Measurements from ENCODE around the gene ALDOA. TPM values are rescaled to one million over a fixed set of nuclear protein-coding genes. Genes with fewer than 3 reads are reported as not detected.

Gene ALDOA
- total RNA-seq, 4 donors from 2014 or later: 175 to 905 (median 489) TPM

DNA sequence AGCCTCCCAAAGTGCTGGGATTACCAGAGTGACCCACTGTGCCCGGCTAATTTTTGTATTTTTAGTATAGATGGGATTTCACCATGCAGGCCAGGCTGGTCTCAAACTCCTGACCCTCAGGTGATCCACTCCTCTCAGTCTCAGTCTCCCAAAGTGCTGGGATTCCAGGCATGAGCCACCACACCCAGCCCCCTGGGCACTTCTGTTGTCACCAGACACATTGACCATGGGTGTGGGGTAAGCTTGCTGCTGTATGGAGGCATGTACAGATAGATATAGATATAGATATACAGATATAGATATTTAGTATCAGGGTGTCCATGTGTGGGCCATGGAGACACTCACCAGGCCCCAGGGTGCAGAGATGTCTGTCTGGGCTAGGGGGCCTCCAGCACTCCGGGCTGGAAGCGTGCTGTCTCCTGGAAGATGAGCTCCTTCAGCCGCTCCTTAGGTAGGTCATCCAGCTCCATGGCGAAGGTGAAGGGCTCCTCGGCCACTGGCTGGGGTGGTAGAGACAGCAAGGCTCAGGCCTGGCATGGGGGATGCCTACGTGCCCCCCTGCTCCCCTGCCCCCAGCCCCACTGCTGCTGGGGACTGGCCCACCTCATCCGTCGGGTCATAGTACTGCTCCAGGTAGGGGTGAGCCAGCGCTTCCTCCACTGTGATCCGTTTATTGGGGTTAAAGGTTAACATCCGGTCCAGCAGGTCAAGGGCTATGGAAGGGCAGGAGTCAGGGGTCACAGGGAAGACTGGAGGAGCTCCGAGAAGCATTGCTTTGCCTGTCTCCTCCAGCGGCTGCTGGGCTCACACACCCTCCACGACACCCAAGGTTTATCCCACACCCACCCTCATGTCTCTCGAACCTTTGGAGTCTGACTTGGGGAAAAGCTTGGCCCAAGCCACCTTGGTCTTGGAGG, 51.0 kb downstream of the ALDOA start:
- Histone ChIP-seq H3K4me1 (no peaks in the 10 kb centered on the region), H3K27me3 (no peaks in the 10 kb centered on the region), H3K4me3 (no peak overlapping the region), H3K27ac (no peak overlapping the region), H3K36me3 (no peaks in the 10 kb centered on the region), H3K9me3 (no peaks in the 10 kb centered on the region)
- TF ChIP-seq POLR2A (IDR thresholded peaks at IDR 0.05): no peak
- TF ChIP-seq, protein P1, sequence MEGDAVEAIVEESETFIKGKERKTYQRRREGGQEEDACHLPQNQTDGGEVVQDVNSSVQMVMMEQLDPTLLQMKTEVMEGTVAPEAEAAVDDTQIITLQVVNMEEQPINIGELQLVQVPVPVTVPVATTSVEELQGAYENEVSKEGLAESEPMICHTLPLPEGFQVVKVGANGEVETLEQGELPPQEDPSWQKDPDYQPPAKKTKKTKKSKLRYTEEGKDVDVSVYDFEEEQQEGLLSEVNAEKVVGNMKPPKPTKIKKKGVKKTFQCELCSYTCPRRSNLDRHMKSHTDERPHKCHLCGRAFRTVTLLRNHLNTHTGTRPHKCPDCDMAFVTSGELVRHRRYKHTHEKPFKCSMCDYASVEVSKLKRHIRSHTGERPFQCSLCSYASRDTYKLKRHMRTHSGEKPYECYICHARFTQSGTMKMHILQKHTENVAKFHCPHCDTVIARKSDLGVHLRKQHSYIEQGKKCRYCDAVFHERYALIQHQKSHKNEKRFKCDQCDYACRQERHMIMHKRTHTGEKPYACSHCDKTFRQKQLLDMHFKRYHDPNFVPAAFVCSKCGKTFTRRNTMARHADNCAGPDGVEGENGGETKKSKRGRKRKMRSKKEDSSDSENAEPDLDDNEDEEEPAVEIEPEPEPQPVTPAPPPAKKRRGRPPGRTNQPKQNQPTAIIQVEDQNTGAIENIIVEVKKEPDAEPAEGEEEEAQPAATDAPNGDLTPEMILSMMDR (IDR thresholded peaks at IDR 0.05): no peak
- intact Hi-C loops (cut with DNase I; ENCODE audit: low total_unique reads): no loop called here
- DNase-seq: no peak

DNA sequence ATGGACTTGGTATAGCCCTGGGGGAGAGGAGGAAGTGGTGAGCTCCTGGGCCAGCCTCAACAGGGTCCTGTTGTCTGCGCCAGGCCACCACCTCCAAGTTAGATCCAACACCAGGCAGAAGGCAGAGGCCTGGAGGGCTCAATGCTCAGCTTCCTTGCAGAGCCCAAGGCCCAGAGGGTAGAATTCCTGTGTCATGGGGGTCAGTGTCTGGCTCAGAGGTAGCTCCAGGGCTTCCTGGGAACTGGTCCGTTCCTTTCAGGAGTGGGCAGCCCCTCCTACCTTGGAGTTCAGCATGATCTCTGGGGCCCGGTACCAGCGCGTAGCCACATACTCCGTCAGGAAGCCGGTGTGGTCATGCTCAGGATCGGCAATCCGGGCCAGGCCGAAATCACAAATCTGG, 52.2 kb downstream of the ALDOA start:
- no peak for TF ChIP-seq POLR2A (IDR thresholded peaks at IDR 0.05)
- TF ChIP-seq, protein P1 (IDR thresholded peaks at IDR 0.05): no peak
- H3K27ac ChIP-seq: no peak overlapping the region

DNA sequence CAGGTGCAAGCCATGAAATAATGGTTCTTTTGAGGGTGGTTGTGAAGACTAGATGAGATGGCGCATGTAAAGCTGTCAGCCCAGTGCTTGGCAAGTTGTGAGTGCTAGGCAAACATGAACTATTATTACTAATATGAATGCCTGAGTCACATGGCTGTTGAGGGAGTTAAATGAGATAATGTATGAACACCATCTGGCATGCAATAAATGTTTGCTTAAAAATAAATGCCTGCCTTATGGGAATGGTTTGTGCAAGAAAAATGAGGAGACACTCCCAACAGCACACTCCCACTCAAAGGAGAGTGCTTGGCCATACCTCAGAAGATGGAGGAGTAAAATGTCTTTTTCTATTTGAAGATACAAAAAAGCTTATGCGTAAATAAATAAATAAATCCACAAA, 53.9 kb downstream of the ALDOA start:
- Histone ChIP-seq H3K4me1 (no peaks in the 10 kb centered on the region), H3K9me3 (no peaks in the 10 kb centered on the region), H3K27me3 (no peaks in the 10 kb centered on the region), H3K36me3 (no peaks in the 10 kb centered on the region), H3K4me3 (no peak overlapping the region), H3K27ac (peak overlapping the region; percentile 48 to 63)
- intact Hi-C loops (cut with DNase I; ENCODE audit: low total_unique reads): no loop called here
- no peak for TF ChIP-seq POLR2A (IDR thresholded peaks at IDR 0.05)
- TF ChIP-seq, protein P1 (IDR thresholded peaks at IDR 0.05): no peak
- no peak for DNase-seq

More for the DNA sequence above, 52.2 kb downstream of the ALDOA start:
- H3K36me3 ChIP-seq: no peaks in the 10 kb centered on the region
- intact Hi-C loops (cut with DNase I; ENCODE audit: low total_unique reads): no loop called here
- no peaks in the 10 kb centered on the region for H3K9me3 ChIP-seq
- no peaks in the 10 kb centered on the region for H3K27me3 ChIP-seq
- DNase-seq: no peak
- H3K4me3 ChIP-seq: no peak overlapping the region
- H3K4me1 ChIP-seq: no peaks in the 10 kb centered on the region

Other genes with a start within 250 kb of the ALDOA start
- 10 to 100 TPM; 36.1 to 85.0 (median 46.9) TPM for gene PAGR1, start 249.6 kb upstream of the ALDOA start, total RNA-seq
- 100 to 1,000 TPM in 1 of 4 donors, 10 to 100 TPM in 3; 38.4 to 132 (median 67.4) TPM for gene MVP, start 245.3 kb upstream of the ALDOA start, total RNA-seq
- gene CDIPT, start 202.5 kb upstream of the ALDOA start, total RNA-seq: 10 to 100 TPM; 35.1 to 83.7 (median 59.1) TPM
- gene SEZ6L2, start 166.2 kb upstream of the ALDOA start, total RNA-seq: 10 to 100 TPM in 1 of 4 donors, 1 to 10 TPM in 1, under 1 TPM in 1, not detected in 1; 0.52 to 19.4 (median 4.6) TPM
- 1 to 10 TPM in 2 of 4 donors, under 1 TPM in 1, not detected in 1; 0.61 to 1.0 (median 1.0) TPM for gene ASPHD1, start 165.3 kb upstream of the ALDOA start, total RNA-seq
- gene KCTD13, start 139.5 kb upstream of the ALDOA start, total RNA-seq: 10 to 100 TPM in 2 of 4 donors, 1 to 10 TPM in 2; 1.8 to 33.3 (median 14.6) TPM
- gene TMEM219, start 103.7 kb upstream of the ALDOA start, total RNA-seq: 10 to 100 TPM; 38.6 to 82.3 (median 58.5) TPM
- 10 to 100 TPM; 28.4 to 70.0 (median 46.6) TPM for gene TAOK2, start 91.9 kb upstream of the ALDOA start, total RNA-seq
- 10 to 100 TPM in 2 of 4 donors, 1 to 10 TPM in 2; 3.8 to 20.4 (median 13.5) TPM for gene HIRIP3, start 70.1 kb upstream of the ALDOA start, total RNA-seq
- gene INO80E, start 69.5 kb upstream of the ALDOA start, total RNA-seq: 100 to 1,000 TPM in 1 of 4 donors, 10 to 100 TPM in 2, 1 to 10 TPM in 1; 4.1 to 714 (median 68.9) TPM
- 1 to 10 TPM in 3 of 4 donors, not detected in 1; 1.0 to 2.6 (median 1.8) TPM for gene DOC2A, start 54.7 kb upstream of the ALDOA start, total RNA-seq
- not detected for gene C16orf92, start 42.6 kb upstream of the ALDOA start, total RNA-seq
- gene TLCD3B, start 34.5 kb upstream of the ALDOA start, total RNA-seq: under 1 TPM in 1 of 4 donors, not detected in 3; 0.62 TPM
- gene PPP4C, start 10.2 kb downstream of the ALDOA start, total RNA-seq: 10 to 100 TPM; 15.6 to 78.5 (median 64.5) TPM
- gene TBX6, start 26.2 kb downstream of the ALDOA start, total RNA-seq: 1 to 10 TPM in 1 of 4 donors, under 1 TPM in 1, not detected in 2; 0.21 to 1.3 TPM
- 100 to 1,000 TPM in 1 of 4 donors, 10 to 100 TPM in 2, 1 to 10 TPM in 1; 9.2 to 158 (median 36.4) TPM for gene YPEL3, start 30.5 kb downstream of the ALDOA start, total RNA-seq
- 10 to 100 TPM in 1 of 4 donors, 1 to 10 TPM in 2, not detected in 1; 1.4 to 16.7 (median 2.3) TPM for gene GDPD3, start 47.8 kb downstream of the ALDOA start, total RNA-seq
- gene MAPK3, start 57.5 kb downstream of the ALDOA start, total RNA-seq: 100 to 1,000 TPM in 1 of 4 donors, 10 to 100 TPM in 3; 19.9 to 143 (median 39.4) TPM
- 10 to 100 TPM; 12.7 to 30.5 (median 18.2) TPM for gene CORO1A, start 117.8 kb downstream of the ALDOA start, total RNA-seq
- 10 to 100 TPM in 2 of 4 donors, 1 to 10 TPM in 1, not detected in 1; 4.7 to 34.1 (median 27.5) TPM for gene BOLA2B, start 127.9 kb downstream of the ALDOA start, total RNA-seq
- gene SLX1A, start 128.1 kb downstream of the ALDOA start, total RNA-seq: 100 to 1,000 TPM in 1 of 4 donors, 10 to 100 TPM in 3; 10.6 to 142 (median 41.0) TPM
- 10 to 100 TPM in 2 of 4 donors, 1 to 10 TPM in 2; 1.8 to 26.5 (median 9.5) TPM for gene SULT1A3, start 133.5 kb downstream of the ALDOA start, total RNA-seq
- 10 to 100 TPM in 3 of 4 donors, 1 to 10 TPM in 1; 1.9 to 38.5 (median 13.5) TPM for gene NPIPB13, start 182.7 kb downstream of the ALDOA start, total RNA-seq

Data from uterus (tissue), 4 donors.